Mesothelial cell of epicardium (in vitro differentiated cells): ENCODE data around the gene ZNF573. TPM values are rescaled to one million over a fixed set of nuclear protein-coding genes. Genes with fewer than 3 reads are reported as not detected.

ENCODE experiments used
- DNase-seq, 2 experiments: peaks; one replicate each; pipeline ENCODE4 v3.0.0; 2021; ENCODE audit warnings: low spot score in 2 of 2; ENCODE audit not compliant: unreplicated experiment in 2 of 2
- H3K27ac Mint-ChIP-seq: 2 replicates; pipeline ENCODE4 v1.8.0; 2021; ENCODE audit warnings: mixed read lengths
- H3K27me3 Mint-ChIP-seq: 2 replicates; pipeline ENCODE4 v1.8.0; 2021; ENCODE audit warnings: low read depth, mixed read lengths
- H3K36me3 Mint-ChIP-seq: 2 replicates; pipeline ENCODE4 v1.8.0; 2021; ENCODE audit warnings: mixed read lengths
- H3K4me1 Mint-ChIP-seq: 2 replicates; pipeline ENCODE4 v1.8.0; 2021; ENCODE audit warnings: mixed read lengths
- H3K4me3 Mint-ChIP-seq: 2 replicates; pipeline ENCODE4 v1.8.0; 2021; ENCODE audit warnings: mild to moderate bottlenecking, moderate library complexity, mixed read lengths
- H3K9me3 Mint-ChIP-seq: 2 replicates; pipeline ENCODE4 v1.8.0; 2021; ENCODE audit warnings: mixed read lengths
- total RNA-seq: library from RNA; stranded (reverse); gene quantifications from 3 replicates; pipeline ENCODE4 v1.2.1, GENCODE V29; 2021
- TF ChIP-seq, protein P1 (sequence below): fragments of 200-600 bp; sonication (generic); IDR thresholded peaks from one replicate; pipeline ENCODE4 v1.5.0; 2021; ENCODE audit warnings: antibody characterized with exemption; ENCODE audit not compliant: unreplicated experiment

The ZNF573 gene
- total RNA-seq, 1 donor from 2014 or later = 18.1 TPM

DNA sequence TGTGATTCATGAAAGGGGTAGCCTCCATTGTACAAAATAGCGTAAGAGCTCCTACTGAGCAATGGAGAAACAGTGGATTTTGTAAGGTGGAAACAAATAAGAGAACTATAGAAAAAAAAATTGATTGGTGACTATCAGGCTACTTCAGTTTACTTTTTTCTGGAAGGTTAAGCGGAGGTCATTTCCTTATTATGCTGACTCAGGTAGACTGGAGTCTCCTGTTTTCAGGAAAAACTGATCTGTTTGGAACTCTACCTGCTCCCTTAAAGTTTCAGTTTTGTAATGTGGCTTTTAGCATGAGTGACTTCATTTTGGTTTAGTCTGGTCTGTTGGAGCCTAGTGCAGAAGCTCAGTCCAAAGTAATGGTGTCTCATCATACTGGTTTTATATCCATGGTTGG lies 63.2 kb downstream of the ZNF573 start:
- TF ChIP-seq, protein P1, sequence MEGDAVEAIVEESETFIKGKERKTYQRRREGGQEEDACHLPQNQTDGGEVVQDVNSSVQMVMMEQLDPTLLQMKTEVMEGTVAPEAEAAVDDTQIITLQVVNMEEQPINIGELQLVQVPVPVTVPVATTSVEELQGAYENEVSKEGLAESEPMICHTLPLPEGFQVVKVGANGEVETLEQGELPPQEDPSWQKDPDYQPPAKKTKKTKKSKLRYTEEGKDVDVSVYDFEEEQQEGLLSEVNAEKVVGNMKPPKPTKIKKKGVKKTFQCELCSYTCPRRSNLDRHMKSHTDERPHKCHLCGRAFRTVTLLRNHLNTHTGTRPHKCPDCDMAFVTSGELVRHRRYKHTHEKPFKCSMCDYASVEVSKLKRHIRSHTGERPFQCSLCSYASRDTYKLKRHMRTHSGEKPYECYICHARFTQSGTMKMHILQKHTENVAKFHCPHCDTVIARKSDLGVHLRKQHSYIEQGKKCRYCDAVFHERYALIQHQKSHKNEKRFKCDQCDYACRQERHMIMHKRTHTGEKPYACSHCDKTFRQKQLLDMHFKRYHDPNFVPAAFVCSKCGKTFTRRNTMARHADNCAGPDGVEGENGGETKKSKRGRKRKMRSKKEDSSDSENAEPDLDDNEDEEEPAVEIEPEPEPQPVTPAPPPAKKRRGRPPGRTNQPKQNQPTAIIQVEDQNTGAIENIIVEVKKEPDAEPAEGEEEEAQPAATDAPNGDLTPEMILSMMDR = no peak
- Mint-ChIP-seq H3K27me3 (no peaks in the 10 kb centered on the region), H3K27ac (peak overlapping the region; percentile 24), H3K4me1 (peaks cover 20% of the 10 kb centered on the region), H3K9me3 (peaks cover 8% of the 10 kb centered on the region), H3K36me3 (peaks cover 31% of the 10 kb centered on the region), H3K4me3 (no peak overlapping the region)
- no peak for DNase-seq

DNA sequence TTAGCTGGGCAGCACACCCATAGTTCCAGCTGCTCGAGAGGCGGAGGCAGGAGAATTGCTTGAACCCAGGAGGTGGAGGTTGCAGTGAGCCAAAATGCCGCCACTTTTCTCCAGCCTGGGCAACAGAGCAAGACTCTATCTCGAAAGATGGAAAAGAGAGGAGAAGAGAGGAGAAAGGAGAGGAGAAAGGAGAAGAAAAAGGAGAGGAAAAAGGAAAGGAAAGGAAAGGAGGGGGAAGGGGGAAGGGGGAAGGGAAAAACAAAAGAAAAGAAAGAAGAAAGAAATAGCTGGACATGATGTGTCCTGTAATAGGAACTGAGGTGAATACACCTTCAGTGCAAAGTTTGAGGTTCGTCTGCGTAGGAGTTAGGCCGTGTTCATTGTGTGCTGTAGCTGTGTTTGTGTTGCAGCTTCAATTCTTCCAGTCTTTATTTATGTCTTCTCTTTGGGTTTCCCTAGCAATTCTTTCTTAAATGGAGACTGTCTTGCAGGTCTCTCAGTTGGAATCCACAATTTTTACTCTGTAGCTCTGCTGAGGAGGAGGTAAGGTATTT lies 73.3 kb downstream of the ZNF573 start:
- no peaks in the 10 kb centered on the region for H3K27me3 Mint-ChIP-seq
- TF ChIP-seq, protein P1 = no peak
- H3K9me3 Mint-ChIP-seq = peaks cover 38% of the 10 kb centered on the region
- H3K4me3 Mint-ChIP-seq = no peak overlapping the region
- H3K27ac Mint-ChIP-seq = no peak overlapping the region
- peaks cover 75% of the 10 kb centered on the region for H3K36me3 Mint-ChIP-seq
- H3K4me1 Mint-ChIP-seq = no peaks in the 10 kb centered on the region
- no peak for DNase-seq

DNA sequence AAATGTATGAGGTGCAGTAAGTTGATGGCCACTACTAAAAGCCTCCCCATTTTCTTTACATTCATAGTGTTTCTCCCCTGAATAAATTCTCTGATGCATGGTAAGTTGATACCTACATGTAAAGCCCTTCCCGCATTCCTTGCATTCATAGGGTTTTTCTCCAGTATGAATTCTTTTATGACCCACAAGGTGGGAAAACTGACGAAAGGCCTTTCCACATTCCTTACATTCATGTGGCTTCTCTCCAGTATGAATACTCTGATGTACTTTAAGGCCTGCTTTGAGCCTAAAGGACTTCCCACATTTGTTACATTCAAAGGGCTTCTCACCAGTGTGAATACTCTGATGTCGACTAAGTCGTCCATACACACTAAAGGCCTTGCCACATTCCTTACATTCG lies 80.3 kb downstream of the ZNF573 start:
- DNase-seq = no peak
- H3K4me3 Mint-ChIP-seq = no peak overlapping the region
- H3K27ac Mint-ChIP-seq = no peak overlapping the region
- TF ChIP-seq, protein P1 = no peak
- H3K27me3 Mint-ChIP-seq = no peaks in the 10 kb centered on the region
- no peaks in the 10 kb centered on the region for H3K4me1 Mint-ChIP-seq
- H3K36me3 Mint-ChIP-seq = peaks cover 70% of the 10 kb centered on the region
- H3K9me3 Mint-ChIP-seq = peaks cover 61% of the 10 kb centered on the region

DNA sequence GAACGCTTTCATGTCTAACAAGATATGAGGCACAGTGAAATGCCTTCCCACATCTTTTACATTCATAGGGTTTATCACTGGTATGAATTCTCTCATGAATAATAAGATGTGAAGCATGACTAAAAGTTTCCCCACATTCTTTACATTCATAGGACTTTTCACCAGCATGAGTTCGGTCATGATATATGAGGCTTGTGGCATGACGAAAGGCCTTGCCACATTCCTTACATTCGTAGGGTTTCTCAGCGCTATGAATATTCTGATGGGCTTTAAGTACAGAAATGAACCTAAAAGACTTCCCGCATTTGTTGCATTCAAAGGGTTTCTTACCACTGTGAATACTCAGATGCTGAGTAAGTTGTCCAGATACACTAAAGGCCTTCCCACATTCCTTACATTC lies 81.2 kb downstream of the ZNF573 start:
- Mint-ChIP-seq H3K27ac (no peak overlapping the region), H3K27me3 (no peaks in the 10 kb centered on the region), H3K9me3 (peaks cover 61% of the 10 kb centered on the region), H3K36me3 (peaks cover 65% of the 10 kb centered on the region), H3K4me3 (no peak overlapping the region), H3K4me1 (no peaks in the 10 kb centered on the region)
- DNase-seq = no peak
- TF ChIP-seq, protein P1 = no peak

DNA sequence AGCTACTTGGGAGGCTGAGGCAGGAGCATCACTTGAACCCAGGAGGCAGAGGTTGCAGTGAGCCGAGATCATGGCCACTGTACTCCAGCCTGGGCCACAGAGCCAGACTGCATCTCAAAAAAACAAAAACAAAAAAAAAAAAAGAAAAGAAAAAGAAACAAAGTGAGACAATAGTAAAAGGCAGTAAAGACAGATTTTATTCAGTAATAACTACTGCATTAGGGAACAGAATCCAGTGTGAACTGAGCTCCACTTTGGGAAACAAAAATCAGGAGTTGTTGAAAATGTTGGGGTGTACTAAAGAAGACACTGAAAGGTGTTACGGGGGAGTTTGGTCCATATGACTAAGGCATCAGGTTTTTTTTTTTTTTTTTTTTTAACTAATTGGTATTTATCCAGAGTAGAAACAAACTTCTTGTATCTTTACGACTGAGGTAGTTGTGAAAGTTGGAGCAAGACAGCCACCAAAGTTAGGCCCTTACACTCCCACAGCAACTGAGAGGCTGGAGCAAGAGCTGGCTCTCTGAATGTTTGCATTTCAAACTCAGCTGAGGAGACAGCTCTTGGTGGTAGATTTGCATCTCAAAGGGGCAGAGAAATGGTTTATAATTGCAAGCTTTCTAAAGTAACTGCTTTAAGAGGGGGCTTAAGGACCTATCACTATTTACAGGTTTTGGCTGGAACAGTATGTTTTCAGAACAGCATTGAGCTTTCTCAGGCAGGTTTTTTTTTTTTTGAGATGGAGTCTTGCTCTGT lies 84.1 kb downstream of the ZNF573 start:
- TF ChIP-seq, protein P1 = no peak
- H3K27me3 Mint-ChIP-seq = no peaks in the 10 kb centered on the region
- peaks cover 43% of the 10 kb centered on the region for H3K36me3 Mint-ChIP-seq
- peaks cover 40% of the 10 kb centered on the region for H3K9me3 Mint-ChIP-seq
- peaks cover 10% of the 10 kb centered on the region for H3K4me1 Mint-ChIP-seq
- no peak for DNase-seq
- no peak overlapping the region for H3K4me3 Mint-ChIP-seq
- H3K27ac Mint-ChIP-seq = no peak overlapping the region
